Sigmoid colon (tissue), 7 donors: Measurements from ENCODE around the gene EFNA2. TPM values are rescaled to one million over a fixed set of nuclear protein-coding genes. Genes with fewer than 3 reads are reported as not detected.
"Not testable (repeated sequence)": the region's sequence is repeated elsewhere in the genome, so short reads cannot be mapped to it uniquely, and the experiment has no call there.

ENCODE experiments used
- DNase-seq: peaks from one replicate; pipeline ENCODE4 v3.0.0-alpha.2; 2019
- H3K27ac ChIP-seq, 4 donors: fragments of 200-600 bp; sonication (generic); one replicate each; pipeline ENCODE4 v1.5.1; 2016 to 2019; ENCODE audit warnings: mild to moderate bottlenecking in 1 of 4
- H3K27me3 ChIP-seq, 3 donors: fragments of 200-600 bp; sonication (generic); one replicate each; pipeline ENCODE4 v1.5.1; 2019; ENCODE audit warnings: mild to moderate bottlenecking in 1 of 3
- H3K36me3 ChIP-seq, 4 donors: fragments of 200-600 bp; sonication (generic); one replicate each; pipeline ENCODE4 v1.5.1; 2016 to 2019
- H3K4me1 ChIP-seq, 4 donors: fragments of 200-600 bp; sonication (generic); one replicate each; pipeline ENCODE4 v1.5.1; 2017 to 2019
- H3K4me3 ChIP-seq, 4 donors: fragments of 200-600 bp; sonication (generic); one replicate each; pipeline ENCODE4 v1.5.1; 2017 to 2019; ENCODE audit warnings: mild to moderate bottlenecking in 2 of 4, moderate library complexity in 1 of 4
- H3K9me3 ChIP-seq, 4 donors: fragments of 200-600 bp in 3 of 4; sonication (generic) in 3 of 4; one replicate each; pipeline versions ENCODE4 v1.5.1 to v1.6.1; 2013 to 2019
- EP300 ChIP-seq, 4 donors: sonication (generic); formaldehyde crosslinking; IDR thresholded peaks; one replicate each; pipeline ENCODE4 v1.6.1; 2017; ENCODE audit warnings: antibody characterized with exemption in 4 of 4
- POLR2A ChIP-seq, 2 donors: fragments of 450-650 bp; IDR thresholded peaks; one replicate each; pipeline ENCODE4 v1.6.1; 2016; ENCODE audit warnings: antibody characterized with exemption in 2 of 2, mild to moderate bottlenecking in 2 of 2, moderate library complexity in 2 of 2
- POLR2AphosphoS5 ChIP-seq, 4 donors: sonication (generic); formaldehyde crosslinking; IDR thresholded peaks; one replicate each; pipeline ENCODE4 v1.6.1; 2017; ENCODE audit warnings: antibody characterized with exemption in 4 of 4
- WGBS, 2 donors: extraction: QIAGEN DNeasy Blood & Tissue Kit; methylation state at CpG; one replicate each; pipeline ENCODE4 v1.1.7; 2013; 5-methylcytosine and 5-hydroxymethylcytosine counted together
- intact Hi-C: fragments of 100-400 bp; cut with DNase I; formaldehyde crosslinking; loops from one replicate; pipeline ENCODE4 v1.15.1; 2023
- polyA plus RNA-seq, 3 donors: library from polyadenylated mRNA; stranded (reverse); fragments of 200-250 nt; gene quantifications; one replicate each; pipeline ENCODE4 v1.2.3, GENCODE V29; 2013
- total RNA-seq, 4 donors: library from RNA; depleted of rRNA; stranded (reverse); fragments of >200 nt; gene quantifications; one replicate each; pipeline ENCODE4 v1.1.0, GENCODE V29; 2016
- TF ChIP-seq, protein P1 (sequence below), 4 experiments: fragments of 450-650 bp in 3 of 4; fragments of 200-600 bp in 1 of 4; IDR thresholded peaks; one replicate each; pipeline ENCODE4 v1.5.1; 2016 to 2019; ENCODE audit warnings: antibody characterized with exemption in 4 of 4, mild to moderate bottlenecking in 3 of 4, moderate library complexity in 2 of 4
- donor health status: healthy with polysubstance abuse.
- donor health status: Bipolar disorder and iron deficiency.
- donor health status: healthy.

Gene EFNA2
- total and polyA plus RNA-seq, 7 donors: 23.4 to 40.6 (median 25.2) TPM; not detected in 4

GRCh38 chr19:1245494-1246264 is 40.0 kb upstream of the EFNA2 start:
- DNase-seq: peak; percentile 90
- no peaks in the 10 kb centered on the region for H3K9me3 ChIP-seq
- peak; percentile 61 to 81 (median 72) for TF ChIP-seq POLR2AphosphoS5 (IDR thresholded peaks at IDR 0.05)
- peak in 3 of 4 donors; percentile 28 to 77 (median 77) for TF ChIP-seq EP300 (IDR thresholded peaks at IDR 0.05)
- TF ChIP-seq, protein P1, sequence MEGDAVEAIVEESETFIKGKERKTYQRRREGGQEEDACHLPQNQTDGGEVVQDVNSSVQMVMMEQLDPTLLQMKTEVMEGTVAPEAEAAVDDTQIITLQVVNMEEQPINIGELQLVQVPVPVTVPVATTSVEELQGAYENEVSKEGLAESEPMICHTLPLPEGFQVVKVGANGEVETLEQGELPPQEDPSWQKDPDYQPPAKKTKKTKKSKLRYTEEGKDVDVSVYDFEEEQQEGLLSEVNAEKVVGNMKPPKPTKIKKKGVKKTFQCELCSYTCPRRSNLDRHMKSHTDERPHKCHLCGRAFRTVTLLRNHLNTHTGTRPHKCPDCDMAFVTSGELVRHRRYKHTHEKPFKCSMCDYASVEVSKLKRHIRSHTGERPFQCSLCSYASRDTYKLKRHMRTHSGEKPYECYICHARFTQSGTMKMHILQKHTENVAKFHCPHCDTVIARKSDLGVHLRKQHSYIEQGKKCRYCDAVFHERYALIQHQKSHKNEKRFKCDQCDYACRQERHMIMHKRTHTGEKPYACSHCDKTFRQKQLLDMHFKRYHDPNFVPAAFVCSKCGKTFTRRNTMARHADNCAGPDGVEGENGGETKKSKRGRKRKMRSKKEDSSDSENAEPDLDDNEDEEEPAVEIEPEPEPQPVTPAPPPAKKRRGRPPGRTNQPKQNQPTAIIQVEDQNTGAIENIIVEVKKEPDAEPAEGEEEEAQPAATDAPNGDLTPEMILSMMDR (IDR thresholded peaks at IDR 0.05): no peak
- TF ChIP-seq POLR2A (IDR thresholded peaks at IDR 0.05): peak in 1 of 2 donors; percentile 10
- no peaks in the 10 kb centered on the region for H3K36me3 ChIP-seq
- peak overlapping the region; percentile 96 to 100 (median 100) for H3K27ac ChIP-seq
- no peaks in the 10 kb centered on the region for H3K27me3 ChIP-seq
- peak overlapping the region in 1 of 4 donors; percentile 26 for H3K4me3 ChIP-seq
- 50 to 75% methylated on average over 26 of the region's 26 CpGs for WGBS, 2 donors
- intact Hi-C loops: no loop called here
- peaks cover 13 to 64% (median 63%) of the 10 kb centered on the region in 4 donors for H3K4me1 ChIP-seq

- H3K36me3 ChIP-seq, intact Hi-C loops, H3K27me3 ChIP-seq, H3K4me3 ChIP-seq, H3K9me3 ChIP-seq: not testable (repeated sequence)
- peak; percentile 86 for DNase-seq
- 60 to 81% methylated on average over 27 of the region's 27 CpGs for WGBS, 2 donors
- Histone ChIP-seq H3K4me1 (peaks cover 13 to 62% (median 61%) of the 10 kb centered on the region in 4 donors), H3K27ac (peak overlapping the region; percentile 96 to 100 (median 100))
Observed at GRCh38 chr19:1246265-1247087, 39.2 kb upstream of the EFNA2 start.

- H3K9me3 ChIP-seq: no peaks in the 10 kb centered on the region
- WGBS, 2 donors: 60 to 71% methylated on average over 8 of the region's 8 CpGs
- intact Hi-C loops: no loop called here
- no peak for TF ChIP-seq POLR2A (IDR thresholded peaks at IDR 0.05)
- TF ChIP-seq, protein P1 (IDR thresholded peaks at IDR 0.05): no peak
- TF ChIP-seq POLR2AphosphoS5 (IDR thresholded peaks at IDR 0.05): no peak
- TF ChIP-seq EP300 (IDR thresholded peaks at IDR 0.05): no peak
- peaks cover 0 to 12% (median 1%) of the 10 kb centered on the region in 4 donors for H3K36me3 ChIP-seq
- no peak for DNase-seq
- peak overlapping the region; percentile 96 to 100 (median 100) for H3K27ac ChIP-seq
- H3K4me1 ChIP-seq: peaks cover 15 to 66% (median 65%) of the 10 kb centered on the region in 4 donors
- peak overlapping the region; percentile 75 to 96 (median 82) for H3K4me3 ChIP-seq
- no peaks in the 10 kb centered on the region for H3K27me3 ChIP-seq
Observed at GRCh38 chr19:1247748-1248138, 37.9 kb upstream of the EFNA2 start.

GRCh38 chr19:1248139-1248785 is 37.4 kb upstream of the EFNA2 start, which contains the start of gene MIDN:
Gene MIDN, plus strand, starts transcription at chr19:1248583. Its CDS starts 1,714 bp downstream, at chr19:1250297.
- 1% methylated on average over 60 of the region's 60 CpGs for WGBS, 2 donors
- H3K9me3 ChIP-seq: no peaks in the 10 kb centered on the region
- H3K4me3 ChIP-seq: peak within 1 kb of the TSS; percentile 75 to 96 (median 82)
- intact Hi-C loops: no loop called here
- H3K27ac ChIP-seq: peak within 1 kb of the TSS; percentile 96 to 100 (median 100)
- no peaks in the 10 kb centered on the region for H3K27me3 ChIP-seq
- TF ChIP-seq EP300 (IDR thresholded peaks at IDR 0.05) (peak in 2 of 4 donors; percentile 60 to 80), POLR2AphosphoS5 (IDR thresholded peaks at IDR 0.05) (peak; percentile 92 to 96 (median 94)), POLR2A (IDR thresholded peaks at IDR 0.05) (peak; percentile 88 to 92)
- TF ChIP-seq, protein P1 (IDR thresholded peaks at IDR 0.05): no peak
- H3K4me1 ChIP-seq: peaks cover 16 to 65% (median 61%) of the 10 kb centered on the region in 4 donors
- H3K36me3 ChIP-seq: peaks cover 0 to 12% (median 1%) of the 10 kb centered on the region in 4 donors
- peak; percentile 93 for DNase-seq
